Tibial nerve (tissue), 3 donors: ENCODE data around the gene ASB1.

Experiments
- CTCF ChIP-seq, 5 experiments: fragments of 200-600 bp in 3 of 5; fragments of 450-650 bp in 2 of 5; sonication (generic) in 3 of 5; IDR thresholded peaks; one replicate each; pipeline ENCODE4 v1.5.1; 2016 to 2019; ENCODE audit warnings: antibody characterized with exemption in 5 of 5, mild to moderate bottlenecking in 3 of 5, moderate library complexity in 2 of 5
- POLR2A ChIP-seq, 2 donors: fragments of 450-650 bp; IDR thresholded peaks; one replicate each; pipeline ENCODE4 v1.6.1; 2017; ENCODE audit warnings: antibody characterized with exemption in 2 of 2, mild to moderate bottlenecking in 2 of 2, moderate library complexity in 2 of 2

- no peak for TF ChIP-seq POLR2A (IDR thresholded peaks at IDR 0.05)
- no peak for TF ChIP-seq CTCF (IDR thresholded peaks at IDR 0.05)
Observed at GRCh38 chr2:238483021-238483420, 56.3 kb downstream of the ASB1 start.
